WTC11 (cell line): ENCODE results near the gene SBNO2. TPM values are rescaled to one million over a fixed set of nuclear protein-coding genes. Genes with fewer than 3 reads are reported as not detected.

ENCODE experiments used
- ATAC-seq: fragments of 200-7000 bp; cut with Tn5 transposase; 2 replicates; pipeline ENCODE4 v1.10.0; 2021; ENCODE audit warnings: mild to moderate bottlenecking, moderate library complexity
- CTCF ChIA-PET: fragments of 300-600 bp; sonication (Branson Sonifier 250); formaldehyde crosslinking; loops from one replicate; lab custom pipeline; 2021; ENCODE audit warnings: antibody characterized with exemption; lab: Charles Lee
- POLR2A ChIA-PET: fragments of 350-600 bp; sonication (Branson Sonifier 250); formaldehyde crosslinking; loops from one replicate; lab custom pipeline; 2021; ENCODE audit warnings: antibody characterized with exemption; lab: Charles Lee
- DNase-seq: peaks from one replicate; pipeline ENCODE4 v3.0.0; 2021; ENCODE audit warnings: low spot score
- H3K27ac Mint-ChIP-seq: 2 replicates; pipeline ENCODE4 v1.8.0; 2021; ENCODE audit warnings: mixed read lengths
- H3K27me3 Mint-ChIP-seq: 2 replicates; pipeline ENCODE4 v1.8.0; 2021; ENCODE audit warnings: low read depth, mild to moderate bottlenecking, moderate library complexity, mixed read lengths
- H3K36me3 Mint-ChIP-seq: 2 replicates; pipeline ENCODE4 v1.8.0; 2021; ENCODE audit warnings: mixed read lengths
- H3K4me1 Mint-ChIP-seq: 2 replicates; pipeline ENCODE4 v1.8.0; 2022; ENCODE audit warnings: mixed read lengths
- H3K4me3 Mint-ChIP-seq: 2 replicates; pipeline ENCODE4 v1.8.0; 2021; ENCODE audit warnings: mild to moderate bottlenecking, moderate library complexity, mixed read lengths
- H3K9me3 Mint-ChIP-seq: 2 replicates; pipeline ENCODE4 v1.8.0; 2021; ENCODE audit warnings: mixed read lengths
- ATF1 ChIP-seq: sonication (generic); formaldehyde crosslinking; IDR thresholded peaks from 2 replicates; pipeline ENCODE4 v1.8.1; 2023; ENCODE audit warnings: mild to moderate bottlenecking, moderate library complexity, missing genetic modification reagents
- ATF2 ChIP-seq: sonication (generic); formaldehyde crosslinking; IDR thresholded peaks from 2 replicates; pipeline ENCODE4 v1.8.1; 2022; ENCODE audit warnings: low read depth, missing genetic modification reagents, borderline replicate concordance
- ELF4 ChIP-seq: sonication (generic); formaldehyde crosslinking; IDR thresholded peaks from 2 replicates; pipeline ENCODE4 v1.8.1; 2022; ENCODE audit warnings: low read depth, mild to moderate bottlenecking, moderate library complexity, missing genetic modification reagents
- EMX1 ChIP-seq: fragments of 250-450 bp; sonication (Bioruptor Pico); IDR thresholded peaks from 2 replicates; pipeline ENCODE4 v1.8.0; 2021; ENCODE audit warnings: mild to moderate bottlenecking
- FOXP1 ChIP-seq: sonication (generic); formaldehyde crosslinking; IDR thresholded peaks from 2 replicates; pipeline ENCODE4 v1.8.0; 2022; ENCODE audit warnings: missing genetic modification reagents, mild to moderate bottlenecking, moderate library complexity, borderline replicate concordance
- IRF2 ChIP-seq: sonication (generic); formaldehyde crosslinking; IDR thresholded peaks from 2 replicates; pipeline ENCODE4 v1.8.0; 2022; ENCODE audit warnings: low read depth, missing genetic modification reagents, borderline replicate concordance
- JAZF1 ChIP-seq: fragments of 250-450 bp; sonication (Bioruptor Pico); IDR thresholded peaks from 2 replicates; pipeline ENCODE4 v1.9.0; 2021; ENCODE audit warnings: moderate library complexity, mild to moderate bottlenecking, inconsistent platforms
- OVOL2 ChIP-seq: fragments of 250-450 bp; sonication (Bioruptor Pico); IDR thresholded peaks from 2 replicates; pipeline ENCODE4 v1.9.0; 2021; ENCODE audit warnings: mild to moderate bottlenecking, borderline replicate concordance
- PRRX2 ChIP-seq: fragments of 250-450 bp; sonication (Bioruptor Pico); IDR thresholded peaks from 2 replicates; pipeline ENCODE4 v1.8.0; 2021; ENCODE audit warnings: mild to moderate bottlenecking
- RELA ChIP-seq: sonication (generic); formaldehyde crosslinking; IDR thresholded peaks from 2 replicates; pipeline ENCODE4 v1.8.1; 2022; ENCODE audit warnings: missing genetic modification reagents, mild to moderate bottlenecking, borderline replicate concordance
- SP1 ChIP-seq: sonication (generic); formaldehyde crosslinking; conservative IDR thresholded peaks from 2 replicates; pipeline ENCODE4 v1.8.1; 2022; ENCODE audit warnings: missing genetic modification reagents
- TCF7 ChIP-seq: sonication (generic); formaldehyde crosslinking; IDR thresholded peaks from 2 replicates; pipeline ENCODE4 v1.8.0; 2022; ENCODE audit warnings: mild to moderate bottlenecking, low read depth, missing genetic modification reagents, moderate library complexity
- TEAD4 ChIP-seq: sonication (generic); formaldehyde crosslinking; IDR thresholded peaks from 2 replicates; pipeline ENCODE4 v1.8.0; 2022; ENCODE audit warnings: mild to moderate bottlenecking, missing genetic modification reagents
- TP53 ChIP-seq: sonication (generic); formaldehyde crosslinking; IDR thresholded peaks from 2 replicates; pipeline ENCODE4 v1.8.1; 2023; ENCODE audit warnings: mild to moderate bottlenecking, missing genetic modification reagents
- ZNF232 ChIP-seq: sonication (generic); formaldehyde crosslinking; IDR thresholded peaks from 2 replicates; pipeline ENCODE4 v1.8.0; 2022; ENCODE audit warnings: mild to moderate bottlenecking, missing genetic modification reagents
- ZNF317 ChIP-seq: sonication (generic); formaldehyde crosslinking; IDR thresholded peaks from 2 replicates; pipeline ENCODE4 v1.8.1; 2023; ENCODE audit warnings: low read depth, mild to moderate bottlenecking, moderate library complexity, missing genetic modification reagents, borderline replicate concordance
- total RNA-seq: library from RNA; stranded (reverse); gene quantifications from 3 replicates; pipeline ENCODE4 v1.2.3, GENCODE V29; 2021
- TF ChIP-seq, protein P1 (sequence below): fragments of 250-450 bp; sonication (Bioruptor Pico); IDR thresholded peaks from 2 replicates; pipeline ENCODE4 v1.9.0; 2021; ENCODE audit warnings: mild to moderate bottlenecking, borderline replicate concordance
- TF ChIP-seq, protein P2 (sequence below): fragments of 250-450 bp; sonication (Bioruptor Pico); IDR thresholded peaks from 2 replicates; pipeline ENCODE4 v2.1.2; 2022; ENCODE audit warnings: mild to moderate bottlenecking, moderate library complexity
- TF ChIP-seq, protein P3 (sequence below): sonication (generic); formaldehyde crosslinking; IDR thresholded peaks from 2 replicates; pipeline ENCODE4 v1.8.0; 2023; ENCODE audit warnings: missing genetic modification reagents

SBNO2 gene
- total RNA-seq, 1 experiment from 2014 or later, result 57.3 TPM

- TF ChIP-seq, protein P1, sequence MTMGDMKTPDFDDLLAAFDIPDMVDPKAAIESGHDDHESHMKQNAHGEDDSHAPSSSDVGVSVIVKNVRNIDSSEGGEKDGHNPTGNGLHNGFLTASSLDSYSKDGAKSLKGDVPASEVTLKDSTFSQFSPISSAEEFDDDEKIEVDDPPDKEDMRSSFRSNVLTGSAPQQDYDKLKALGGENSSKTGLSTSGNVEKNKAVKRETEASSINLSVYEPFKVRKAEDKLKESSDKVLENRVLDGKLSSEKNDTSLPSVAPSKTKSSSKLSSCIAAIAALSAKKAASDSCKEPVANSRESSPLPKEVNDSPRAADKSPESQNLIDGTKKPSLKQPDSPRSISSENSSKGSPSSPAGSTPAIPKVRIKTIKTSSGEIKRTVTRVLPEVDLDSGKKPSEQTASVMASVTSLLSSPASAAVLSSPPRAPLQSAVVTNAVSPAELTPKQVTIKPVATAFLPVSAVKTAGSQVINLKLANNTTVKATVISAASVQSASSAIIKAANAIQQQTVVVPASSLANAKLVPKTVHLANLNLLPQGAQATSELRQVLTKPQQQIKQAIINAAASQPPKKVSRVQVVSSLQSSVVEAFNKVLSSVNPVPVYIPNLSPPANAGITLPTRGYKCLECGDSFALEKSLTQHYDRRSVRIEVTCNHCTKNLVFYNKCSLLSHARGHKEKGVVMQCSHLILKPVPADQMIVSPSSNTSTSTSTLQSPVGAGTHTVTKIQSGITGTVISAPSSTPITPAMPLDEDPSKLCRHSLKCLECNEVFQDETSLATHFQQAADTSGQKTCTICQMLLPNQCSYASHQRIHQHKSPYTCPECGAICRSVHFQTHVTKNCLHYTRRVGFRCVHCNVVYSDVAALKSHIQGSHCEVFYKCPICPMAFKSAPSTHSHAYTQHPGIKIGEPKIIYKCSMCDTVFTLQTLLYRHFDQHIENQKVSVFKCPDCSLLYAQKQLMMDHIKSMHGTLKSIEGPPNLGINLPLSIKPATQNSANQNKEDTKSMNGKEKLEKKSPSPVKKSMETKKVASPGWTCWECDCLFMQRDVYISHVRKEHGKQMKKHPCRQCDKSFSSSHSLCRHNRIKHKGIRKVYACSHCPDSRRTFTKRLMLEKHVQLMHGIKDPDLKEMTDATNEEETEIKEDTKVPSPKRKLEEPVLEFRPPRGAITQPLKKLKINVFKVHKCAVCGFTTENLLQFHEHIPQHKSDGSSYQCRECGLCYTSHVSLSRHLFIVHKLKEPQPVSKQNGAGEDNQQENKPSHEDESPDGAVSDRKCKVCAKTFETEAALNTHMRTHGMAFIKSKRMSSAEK, result no peak
- TF ChIP-seq TEAD4, result no peak
- TF ChIP-seq, protein P2, sequence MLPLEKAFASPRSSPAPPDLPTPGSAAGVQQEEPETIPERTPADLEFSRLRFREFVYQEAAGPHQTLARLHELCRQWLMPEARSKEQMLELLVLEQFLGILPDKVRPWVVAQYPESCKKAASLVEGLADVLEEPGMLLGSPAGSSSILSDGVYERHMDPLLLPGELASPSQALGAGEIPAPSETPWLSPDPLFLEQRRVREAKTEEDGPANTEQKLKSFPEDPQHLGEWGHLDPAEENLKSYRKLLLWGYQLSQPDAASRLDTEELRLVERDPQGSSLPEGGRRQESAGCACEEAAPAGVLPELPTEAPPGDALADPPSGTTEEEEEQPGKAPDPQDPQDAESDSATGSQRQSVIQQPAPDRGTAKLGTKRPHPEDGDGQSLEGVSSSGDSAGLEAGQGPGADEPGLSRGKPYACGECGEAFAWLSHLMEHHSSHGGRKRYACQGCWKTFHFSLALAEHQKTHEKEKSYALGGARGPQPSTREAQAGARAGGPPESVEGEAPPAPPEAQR (CRISPR knock-in tag), result no peak
- no peak for TF ChIP-seq ELF4 (CRISPR knock-in tag)
- no peak for TF ChIP-seq OVOL2 (CRISPR knock-in tag)
- no peak for TF ChIP-seq ZNF232 (CRISPR knock-in tag)
- TF ChIP-seq IRF2 (CRISPR knock-in tag), result no peak
- TF ChIP-seq, all 79 proteins: peak for 0
These were observed 87.5 kb downstream of the SBNO2 start (continued) for GRCh38 chr19:1086613-1087012.

GRCh38 chr19:1085676-1086442 lies 88.2 kb downstream of the SBNO2 start:
- Mint-ChIP-seq H3K9me3 (no peaks in the 10 kb centered on the region), H3K27me3 (no peaks in the 10 kb centered on the region), H3K4me1 (no peaks in the 10 kb centered on the region; the same call in 1 of the 2 replicates), H3K4me3 (no peak overlapping the region), H3K27ac (peak overlapping the region; percentile 88; the same call in 1 of the 2 replicates), H3K36me3 (peaks cover 17% of the 10 kb centered on the region)
- CTCF ChIA-PET, result interaction anchor here (0.6 to 1.5 kb wide), 6 partner anchors 17 to 300 kb away, joined by 3 to 5 read pairs (median 4); partner anchors contain the start of gene ARHGAP45
- DNase-seq (no peak), ATAC-seq (no peak)
- TF ChIP-seq, protein P3, sequence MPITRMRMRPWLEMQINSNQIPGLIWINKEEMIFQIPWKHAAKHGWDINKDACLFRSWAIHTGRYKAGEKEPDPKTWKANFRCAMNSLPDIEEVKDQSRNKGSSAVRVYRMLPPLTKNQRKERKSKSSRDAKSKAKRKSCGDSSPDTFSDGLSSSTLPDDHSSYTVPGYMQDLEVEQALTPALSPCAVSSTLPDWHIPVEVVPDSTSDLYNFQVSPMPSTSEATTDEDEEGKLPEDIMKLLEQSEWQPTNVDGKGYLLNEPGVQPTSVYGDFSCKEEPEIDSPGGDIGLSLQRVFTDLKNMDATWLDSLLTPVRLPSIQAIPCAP (CRISPR knock-in tag), result no peak
- TF ChIP-seq PRRX2 (CRISPR knock-in tag) (0 out of 2 replicates have a peak, but pooled peaks have one; percentile 31), RELA (CRISPR knock-in tag) (peak; percentile 67; the same call in 1 of the 2 replicates), ZNF232 (CRISPR knock-in tag) (no peak), ATF1 (CRISPR knock-in tag) (no peak), TCF7 (CRISPR knock-in tag) (no peak), FOXP1 (CRISPR knock-in tag) (no peak), IRF2 (CRISPR knock-in tag) (no peak)
- POLR2A ChIA-PET, result interaction anchor here (0.6 to 1.2 kb wide), 4 partner anchors 9 to 417 kb away, joined by 3 to 4 read pairs (median 3); no protein-coding TSS in a partner anchor

GRCh38 chr19:1085053-1085658 lies 88.9 kb downstream of the SBNO2 start:
- CTCF ChIA-PET, result interaction anchor here (0.5 to 1.5 kb wide), 4 partner anchors 21 to 345 kb away, joined by 3 to 4 read pairs (median 4); no protein-coding TSS in a partner anchor
- TF ChIP-seq EMX1 (CRISPR knock-in tag), result peak; percentile 66; the same call in 1 of the 2 replicates
- TF ChIP-seq JAZF1 (CRISPR knock-in tag), result no peak
- TF ChIP-seq SP1 (CRISPR knock-in tag), result no peak
- 0 out of 2 replicates have a peak, but pooled peaks have one; percentile 40 for TF ChIP-seq PRRX2 (CRISPR knock-in tag)
- TF ChIP-seq ZNF317 (CRISPR knock-in tag), result no peak
- TF ChIP-seq, protein P3 (CRISPR knock-in tag), result no peak
- TF ChIP-seq TP53, result no peak
- no peak for TF ChIP-seq ATF2 (CRISPR knock-in tag)
- TF ChIP-seq, all 79 proteins: peak for 2
- no peak overlapping the region for H3K4me3 Mint-ChIP-seq
- DNase-seq (no peak), ATAC-seq (no peak)
- H3K36me3 Mint-ChIP-seq, result peaks cover 14% of the 10 kb centered on the region
- H3K27ac Mint-ChIP-seq, result peak overlapping the region; percentile 88
- POLR2A ChIA-PET, result interaction anchor here (0.6 to 1.2 kb wide), 4 partner anchors 9 to 418 kb away, joined by 3 to 4 read pairs (median 3); no protein-coding TSS in a partner anchor
- H3K27me3 Mint-ChIP-seq, result no peaks in the 10 kb centered on the region
- no peaks in the 10 kb centered on the region for H3K9me3 Mint-ChIP-seq
- H3K4me1 Mint-ChIP-seq, result no peaks in the 10 kb centered on the region; the same call in 1 of the 2 replicates
